Spleen (tissue), 7 donors: ENCODE results near the gene HAX1.

Experiments used
- CTCF ChIP-seq, 11 experiments: fragments of 200-600 bp in 7 of 11; fragments of 450-650 bp in 4 of 11; sonication (generic) in 4 of 11; IDR thresholded peaks in 8 of 11; conservative IDR thresholded peaks in 3 of 11; 1 replicate in 7 of 11; 2 replicates in 4 of 11; pipeline versions ENCODE4 v1.4.0 to v1.8.0; 2016 to 2021; ENCODE audit warnings: antibody characterized with exemption in 11 of 11, inconsistent platforms in 4 of 11, mild to moderate bottlenecking in 1 of 11
- POLR2AphosphoS5 ChIP-seq, 3 donors: sonication (generic); formaldehyde crosslinking; IDR thresholded peaks; one replicate each; pipeline ENCODE4 v1.5.1; 2017; ENCODE audit warnings: antibody characterized with exemption in 3 of 3
- donor health status: DM: no; HTN: no; CAD: no; lungs with moderate emphysema.
- donor health status: DM: no; HTN: no; CAD: no.
- donor health status: DM: no; HTN: no; CAD: no.

DNA sequence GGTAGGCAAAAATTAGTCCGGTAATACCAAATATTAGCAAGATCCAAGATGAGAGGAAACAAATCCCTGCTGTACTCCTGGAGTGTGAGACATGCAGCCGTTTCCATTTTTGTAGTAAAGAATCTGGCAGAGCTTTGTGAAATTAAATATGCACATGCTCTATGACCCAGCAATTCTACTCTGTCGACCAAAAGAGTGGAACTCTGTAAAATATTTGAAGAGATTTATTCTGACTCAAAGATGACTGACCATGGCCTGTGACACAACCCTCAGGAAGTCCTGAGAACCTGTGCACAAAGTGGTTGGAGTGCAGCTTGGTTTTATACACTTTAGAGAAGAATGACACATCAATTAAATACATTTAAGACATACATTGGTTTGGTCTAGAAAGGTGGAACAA, 16.2 kb downstream of the HAX1 start:
- TF ChIP-seq CTCF (IDR thresholded peaks at IDR 0.05 in 8 of 11, conservative IDR thresholded peaks at IDR 0.05 in 3 of 11) (no peak), POLR2AphosphoS5 (IDR thresholded peaks at IDR 0.05) (no peak)
